ENCODE data around the gene CCN6. TPM values are rescaled to one million over a fixed set of nuclear protein-coding genes. Genes with fewer than 3 reads are reported as not detected.

Gene CCN6
- polyA plus RNA-seq, 1 experiment: not detected

- ChIA-PET POLR2A (no interaction called here), CTCF (interaction anchor here (1.6 to 5.3 kb wide), 3 partner anchors 12 to 306 kb away, joined by 5 to 20 read pairs (median 7); no protein-coding TSS in a partner anchor)
- no peak overlapping the region for H3K27ac ChIP-seq (ENCODE audit: low read depth, low read length)
- TF ChIP-seq CTCF (IDR thresholded peaks at IDR 0.05; ENCODE audit: low read depth, low read length): no peak
- H3K27me3 ChIP-seq (ENCODE audit: control insufficient read depth, insufficient read depth, low read length): no peaks in the 10 kb centered on the region
- no peaks in the 10 kb centered on the region for H3K9me3 ChIP-seq (ENCODE audit: control insufficient read depth, insufficient read depth, low read length)
- no peak for DNase-seq (ENCODE audit: low read depth, low spot score)
- no peak overlapping the region for H3K4me3 ChIP-seq (ENCODE audit: low read depth, low read length)
These were observed 37.6 kb upstream of the CCN6 start for GRCh38 chr6:112016320-112016719.

- TF ChIP-seq CTCF (IDR thresholded peaks at IDR 0.05; ENCODE audit: low read depth, low read length): no peak
- Histone ChIP-seq H3K27me3 (ENCODE audit: control insufficient read depth, insufficient read depth, low read length) (no peaks in the 10 kb centered on the region), H3K4me3 (ENCODE audit: low read depth, low read length) (no peak overlapping the region), H3K27ac (ENCODE audit: low read depth, low read length) (no peak overlapping the region), H3K9me3 (ENCODE audit: control insufficient read depth, insufficient read depth, low read length) (no peaks in the 10 kb centered on the region)
- DNase-seq (ENCODE audit: low read depth, low spot score): no peak
- POLR2A ChIA-PET: no interaction called here
- CTCF ChIA-PET: interaction anchor here (1.1 to 5.3 kb wide), 4 partner anchors 11 to 307 kb away, joined by 5 to 20 read pairs (median 8); no protein-coding TSS in a partner anchor
These were observed 36.7 kb upstream of the CCN6 start for GRCh38 chr6:112017169-112017568.

GRCh38 chr6:112017760-112018537 lies 36.0 kb upstream of the CCN6 start:
- Histone ChIP-seq H3K27me3 (ENCODE audit: control insufficient read depth, insufficient read depth, low read length) (no peaks in the 10 kb centered on the region), H3K9me3 (ENCODE audit: control insufficient read depth, insufficient read depth, low read length) (no peaks in the 10 kb centered on the region), H3K27ac (ENCODE audit: low read depth, low read length) (no peak overlapping the region), H3K4me3 (ENCODE audit: low read depth, low read length) (no peak overlapping the region)
- DNase-seq (ENCODE audit: low read depth, low spot score): no peak
- POLR2A ChIA-PET: no interaction called here
- no peak for TF ChIP-seq CTCF (IDR thresholded peaks at IDR 0.05; ENCODE audit: low read depth, low read length)
- CTCF ChIA-PET: interaction anchor here (1.1 to 5.3 kb wide), 4 partner anchors 10 to 308 kb away, joined by 5 to 20 read pairs (median 8); no protein-coding TSS in a partner anchor

GRCh38 chr6:112018619-112019416 lies 35.1 kb upstream of the CCN6 start:
- no peak overlapping the region for H3K27ac ChIP-seq (ENCODE audit: low read depth, low read length)
- DNase-seq (ENCODE audit: low read depth, low spot score): no peak

More at GRCh38 chr6:112018619-112019416, 35.1 kb upstream of the CCN6 start:
- Histone ChIP-seq H3K9me3 (ENCODE audit: control insufficient read depth, insufficient read depth, low read length) (peaks cover 1% of the 10 kb centered on the region; the same call in 1 of the 2 replicates), H3K27me3 (ENCODE audit: control insufficient read depth, insufficient read depth, low read length) (no peaks in the 10 kb centered on the region), H3K4me3 (ENCODE audit: low read depth, low read length) (no peak overlapping the region)
- CTCF ChIA-PET: interaction anchor here (5.3 kb wide), 1 partner anchor 9 kb away, joined by 20 read pairs; no protein-coding TSS in a partner anchor
- TF ChIP-seq CTCF (IDR thresholded peaks at IDR 0.05; ENCODE audit: low read depth, low read length): no peak
- POLR2A ChIA-PET: no interaction called here
